ENCODE results near the gene SMG6.

DNA sequence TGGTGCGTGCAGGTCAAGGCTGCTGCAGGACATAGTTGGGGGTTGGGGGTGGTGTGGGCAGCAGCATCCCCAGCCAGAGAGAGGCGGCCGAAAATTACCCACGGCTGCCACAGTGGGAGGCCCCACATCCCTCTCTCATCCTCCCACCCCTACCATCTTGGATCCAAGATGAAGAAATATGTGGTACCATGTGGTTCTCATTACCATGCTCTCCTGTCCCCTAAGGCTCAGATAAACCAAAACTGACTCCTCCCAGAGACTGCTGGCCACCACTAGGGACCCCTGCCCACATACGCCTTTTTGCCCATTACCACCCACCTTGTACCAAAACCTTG lies 128.3 kb downstream of the SMG6 start:
- TF ChIP-seq CTCF (IDR thresholded peaks at IDR 0.05) (no peak), POLR2A (IDR thresholded peaks at IDR 0.05) (no peak)

All from heart left ventricle (tissue), 13 donors.